Gastroesophageal sphincter (tissue), 3 donors: ENCODE results near the gene PSME3IP1.

Experiments used
- CTCF ChIP-seq, 4 experiments: fragments of 200-600 bp in 2 of 4; fragments of 450-650 bp in 2 of 4; sonication (generic) in 1 of 4; IDR thresholded peaks; one replicate each; pipeline ENCODE4 v1.5.1; 2017 to 2019; ENCODE audit warnings: antibody characterized with exemption in 4 of 4, mild to moderate bottlenecking in 2 of 4, moderate library complexity in 2 of 4
- EP300 ChIP-seq: sonication (generic); formaldehyde crosslinking; IDR thresholded peaks from one replicate; pipeline ENCODE4 v1.6.1; 2017; ENCODE audit warnings: antibody characterized with exemption, mild to moderate bottlenecking
- POLR2A ChIP-seq, 2 donors: fragments of 450-650 bp; IDR thresholded peaks; one replicate each; pipeline ENCODE4 v1.6.1; 2017; ENCODE audit warnings: antibody characterized with exemption in 2 of 2, mild to moderate bottlenecking in 2 of 2, moderate library complexity in 1 of 2

- TF ChIP-seq POLR2A (IDR thresholded peaks at IDR 0.05): no peak
- no peak for TF ChIP-seq EP300
- TF ChIP-seq CTCF (IDR thresholded peaks at IDR 0.05): no peak
Observed at GRCh38 chr16:57229079-57229478, 43.2 kb upstream of the PSME3IP1 start.
